CD14-positive monocyte (primary cell): ENCODE results near the gene PDE9A. TPM values are rescaled to one million over a fixed set of nuclear protein-coding genes. Genes with fewer than 3 reads are reported as not detected.

ENCODE experiments used
- DNase-seq, 3 donors: peaks; one replicate each; pipeline ENCODE4 v3.0.0-alpha.2; 2011 to 2022
- H2AFZ ChIP-seq: 2 replicates; pipeline ENCODE4 v1.6.0; 2012; ENCODE audit warnings: mild to moderate bottlenecking, low read depth, low read length, inconsistent platforms; ENCODE audit not compliant: insufficient read depth, poor library complexity, severe bottlenecking
- H3K27ac ChIP-seq, 2 donors: 1 replicate in 1 of 2; 2 replicates in 1 of 2; pipeline ENCODE4 v1.5.1; 2012 to 2013; ENCODE audit warnings: low read length in 2 of 2, control low read depth in 1 of 2, inconsistent platforms in 1 of 2, low read depth in 1 of 2, mild to moderate bottlenecking in 1 of 2
- H3K27me3 ChIP-seq, 2 donors: one replicate each; pipeline versions ENCODE4 v1.6.0 to v1.6.1; 2011 to 2013; ENCODE audit warnings: low read length in 2 of 2; ENCODE audit not compliant: control insufficient read depth in 2 of 2, insufficient read depth in 2 of 2
- H3K36me3 ChIP-seq, 2 donors: replicated peaks in 1 of 2; 1 replicate in 1 of 2; 2 replicates in 1 of 2; pipeline versions ENCODE4 v1.5.1 to v1.6.1; 2012 to 2013; ENCODE audit warnings: low read length in 2 of 2, control low read depth in 1 of 2, inconsistent platforms in 1 of 2, mild to moderate bottlenecking in 1 of 2; ENCODE audit not compliant: insufficient read depth in 2 of 2, control insufficient read depth in 1 of 2
- H3K4me1 ChIP-seq, 2 donors: 1 replicate in 1 of 2; 2 replicates in 1 of 2; pipeline versions ENCODE4 v1.5.1 to v1.6.1; 2012 to 2013; ENCODE audit warnings: low read length in 2 of 2, control low read depth in 1 of 2, inconsistent platforms in 1 of 2, mild to moderate bottlenecking in 1 of 2, moderate library complexity in 1 of 2; ENCODE audit not compliant: insufficient read depth in 2 of 2, control insufficient read depth in 1 of 2
- H3K4me2 ChIP-seq: replicated peaks from 2 replicates; pipeline ENCODE3; 2012; ENCODE audit warnings: low read length, moderate library complexity, mild to moderate bottlenecking; ENCODE audit not compliant: poor library complexity, severe bottlenecking; ENCODE audit errors: extremely low read depth
- H3K4me3 ChIP-seq, 3 experiments: fragments of 200-600 bp in 1 of 3; sonication (generic) in 1 of 3; replicated peaks in 1 of 3; 1 replicate in 2 of 3; 2 replicates in 1 of 3; pipeline ENCODE4 v1.5.1; 2011 to 2013; ENCODE audit warnings: low read length in 3 of 3, mild to moderate bottlenecking in 3 of 3, control low read depth in 2 of 3, low read depth in 2 of 3, inconsistent platforms in 1 of 3, moderate library complexity in 1 of 3
- H3K79me2 ChIP-seq: 2 replicates; pipeline ENCODE4 v1.6.0; 2012; ENCODE audit warnings: mild to moderate bottlenecking, control low read depth, inconsistent platforms, low read length, moderate library complexity; ENCODE audit not compliant: insufficient read depth
- H3K9ac ChIP-seq: 2 replicates; pipeline ENCODE4 v1.6.0; 2017; ENCODE audit warnings: low read length, mild to moderate bottlenecking; ENCODE audit not compliant: insufficient read depth, poor library complexity, severe bottlenecking
- H3K9me3 ChIP-seq, 2 donors: replicated peaks in 1 of 2; 1 replicate in 1 of 2; 2 replicates in 1 of 2; pipeline versions ENCODE4 v1.5.1 to v1.6.1; 2012 to 2013; ENCODE audit warnings: low read length in 2 of 2, control low read depth in 1 of 2; ENCODE audit not compliant: control insufficient read depth in 1 of 2, insufficient read depth in 1 of 2
- H4K20me1 ChIP-seq: 2 replicates; pipeline ENCODE4 v1.6.0; 2012; ENCODE audit warnings: mild to moderate bottlenecking, low read length, control low read depth, moderate library complexity; ENCODE audit not compliant: insufficient read depth
- H3K27ac Mint-ChIP-seq, 7 donors: one replicate each; pipeline ENCODE4 v1.8.0; 2020; ENCODE audit warnings: mild to moderate bottlenecking in 7 of 7, mixed read lengths in 7 of 7, moderate library complexity in 6 of 7, inconsistent platforms in 2 of 7
- H3K27me3 Mint-ChIP-seq, 3 donors: one replicate each; pipeline ENCODE4 v1.8.0; 2021 to 2022; ENCODE audit warnings: low read depth in 3 of 3, mild to moderate bottlenecking in 3 of 3, mixed read lengths in 3 of 3, moderate library complexity in 3 of 3, inconsistent platforms in 1 of 3
- H3K36me3 Mint-ChIP-seq, 2 donors: one replicate each; pipeline ENCODE4 v1.8.0; 2020; ENCODE audit warnings: mixed read lengths in 2 of 2, inconsistent platforms in 1 of 2, mild to moderate bottlenecking in 1 of 2
- H3K4me1 Mint-ChIP-seq: one replicate; pipeline ENCODE4 v1.8.0; 2020; ENCODE audit warnings: mild to moderate bottlenecking, mixed read lengths
- H3K4me3 Mint-ChIP-seq, 2 donors: one replicate each; pipeline ENCODE4 v1.8.0; 2020; ENCODE audit warnings: mild to moderate bottlenecking in 2 of 2, mixed read lengths in 2 of 2, moderate library complexity in 1 of 2
- H3K9me3 Mint-ChIP-seq, 7 donors: one replicate each; pipeline ENCODE4 v1.8.0; 2020 to 2022; ENCODE audit warnings: mixed read lengths in 7 of 7, mild to moderate bottlenecking in 6 of 7, moderate library complexity in 6 of 7, inconsistent platforms in 2 of 7
- WGBS: methylation state at CpG from one replicate; pipeline ENCODE4 v1.1.5; 2013; ENCODE audit warnings: missing lambda C conversion rate; ENCODE audit not compliant: insufficient coverage; 5-methylcytosine and 5-hydroxymethylcytosine counted together
- intact Hi-C, 2 donors: fragments of 100-400 bp; cut with micrococcal nuclease; formaldehyde crosslinking; loops; one replicate each; pipeline versions ENCODE4 v1.15.0 to v1.15.1; 2023
- polyA plus RNA-seq, 3 donors: library from polyadenylated mRNA; depleted of rRNA in 1 of 3; unstranded in 2 of 3; stranded (reverse) in 1 of 3; fragments of 300-500 nt in 2 of 3; fragments of >200 nt in 1 of 3; fragmentation: Illumina TruSeq in 2 of 3; gene quantifications; 1 replicate in 2 of 3; 2 replicates in 1 of 3; pipeline ENCODE4 v1.2.3, GENCODE V29; 2012 to 2021
- TF ChIP-seq, protein P1 (sequence below): fragments of 200-600 bp; IDR thresholded peaks from one replicate; pipeline ENCODE4 v1.8.0; 2022; ENCODE audit warnings: antibody characterized with exemption, mild to moderate bottlenecking

PDE9A gene
- polyA plus RNA-seq, 3 donors = 0.05 to 0.52 TPM; not detected in 1

DNA sequence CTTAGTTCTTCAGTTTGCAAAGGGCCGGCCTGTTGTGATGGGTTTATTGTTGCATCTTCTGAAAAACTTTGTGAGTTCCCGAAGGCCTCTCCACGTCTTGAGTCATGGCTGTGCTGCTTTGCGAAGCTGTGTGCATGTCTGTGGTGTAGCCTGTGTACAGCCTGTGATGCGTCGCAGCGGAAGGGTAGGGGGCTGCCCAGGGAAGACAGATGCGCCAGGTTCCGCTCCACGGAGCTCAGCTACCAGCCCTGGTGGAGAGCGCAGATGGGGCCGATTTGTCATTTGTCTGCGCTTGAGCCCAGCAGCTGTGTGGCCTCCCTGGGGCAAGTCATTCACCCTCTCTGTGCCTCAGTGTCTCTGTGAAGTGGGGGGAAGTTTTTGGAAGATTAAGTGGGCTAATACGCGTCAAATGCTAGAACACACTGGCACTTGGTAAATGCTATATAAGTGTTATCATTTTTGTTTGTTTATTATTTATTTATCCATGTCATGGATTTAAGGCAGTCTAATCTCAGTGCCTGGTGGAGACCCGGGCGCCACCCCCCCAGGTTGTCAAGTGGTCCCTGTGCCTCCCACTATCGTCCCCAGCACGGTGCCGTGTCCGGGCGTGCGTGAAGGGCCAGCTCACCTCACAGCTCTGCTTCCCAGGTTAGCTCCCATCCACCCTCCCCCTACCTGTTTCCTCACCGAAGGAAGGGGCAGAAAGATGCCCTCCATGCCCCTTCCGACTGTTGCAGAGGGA, 8.4 kb downstream of the PDE9A start:
- Histone ChIP-seq H4K20me1 (no peaks in the 10 kb centered on the region), H3K9ac (no peak overlapping the region), H3K9me3 (peaks cover 0 to 4% of the 10 kb centered on the region in 2 donors), H3K27ac (no peak overlapping the region), H3K4me2 (no peak overlapping the region), H3K36me3 (no peaks in the 10 kb centered on the region), H3K27me3 (no peaks in the 10 kb centered on the region), H2AFZ (no peak overlapping the region), H3K79me2 (no peaks in the 10 kb centered on the region), H3K4me3 (no peak overlapping the region), H3K4me1 (no peaks in the 10 kb centered on the region)
- intact Hi-C loops = no loop called here
- Mint-ChIP-seq H3K27me3 (peaks cover 3 to 12% (median 6%) of the 10 kb centered on the region in 3 donors), H3K9me3 (peaks cover 0 to 3% (median 0%) of the 10 kb centered on the region in 7 donors), H3K4me1 (no peaks in the 10 kb centered on the region), H3K36me3 (no peaks in the 10 kb centered on the region), H3K27ac (no peak overlapping the region), H3K4me3 (no peak overlapping the region)
- TF ChIP-seq, protein P1, sequence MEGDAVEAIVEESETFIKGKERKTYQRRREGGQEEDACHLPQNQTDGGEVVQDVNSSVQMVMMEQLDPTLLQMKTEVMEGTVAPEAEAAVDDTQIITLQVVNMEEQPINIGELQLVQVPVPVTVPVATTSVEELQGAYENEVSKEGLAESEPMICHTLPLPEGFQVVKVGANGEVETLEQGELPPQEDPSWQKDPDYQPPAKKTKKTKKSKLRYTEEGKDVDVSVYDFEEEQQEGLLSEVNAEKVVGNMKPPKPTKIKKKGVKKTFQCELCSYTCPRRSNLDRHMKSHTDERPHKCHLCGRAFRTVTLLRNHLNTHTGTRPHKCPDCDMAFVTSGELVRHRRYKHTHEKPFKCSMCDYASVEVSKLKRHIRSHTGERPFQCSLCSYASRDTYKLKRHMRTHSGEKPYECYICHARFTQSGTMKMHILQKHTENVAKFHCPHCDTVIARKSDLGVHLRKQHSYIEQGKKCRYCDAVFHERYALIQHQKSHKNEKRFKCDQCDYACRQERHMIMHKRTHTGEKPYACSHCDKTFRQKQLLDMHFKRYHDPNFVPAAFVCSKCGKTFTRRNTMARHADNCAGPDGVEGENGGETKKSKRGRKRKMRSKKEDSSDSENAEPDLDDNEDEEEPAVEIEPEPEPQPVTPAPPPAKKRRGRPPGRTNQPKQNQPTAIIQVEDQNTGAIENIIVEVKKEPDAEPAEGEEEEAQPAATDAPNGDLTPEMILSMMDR = no peak
- no peak for DNase-seq
- 91% methylated on average over 15 of the region's 25 CpGs for WGBS

DNA sequence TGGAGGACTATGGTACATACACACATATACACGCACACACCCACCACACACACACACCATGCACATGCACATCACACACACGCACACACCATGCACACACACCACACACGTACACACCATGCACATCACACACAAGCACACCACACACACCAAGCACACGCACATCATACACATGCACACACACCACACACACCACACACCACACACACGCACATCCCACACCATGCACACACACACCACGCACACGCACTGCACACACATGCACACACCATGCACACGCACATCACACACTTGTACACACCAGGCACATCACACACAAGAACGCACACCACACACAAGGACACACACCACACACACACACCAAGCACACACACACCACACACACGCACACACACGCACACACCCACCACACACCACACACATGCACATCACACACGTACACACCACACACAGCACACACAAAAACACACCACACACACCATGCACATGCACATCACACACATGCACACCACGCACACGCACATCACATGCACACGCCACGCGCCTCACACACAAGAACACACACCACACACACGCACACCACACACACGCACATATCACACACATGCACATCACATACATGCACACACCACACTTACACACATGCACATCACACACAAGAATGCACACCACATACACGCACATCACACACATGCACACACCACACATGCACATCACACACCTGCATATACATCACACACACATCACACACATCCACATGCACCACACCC, 9.2 kb downstream of the PDE9A start:
- TF ChIP-seq, protein P1 = no peak
- Histone ChIP-seq H3K9me3 (peaks cover 0 to 4% of the 10 kb centered on the region in 2 donors), H3K27me3 (no peaks in the 10 kb centered on the region), H2AFZ (no peak overlapping the region), H3K4me3 (no peak overlapping the region), H3K4me2 (no peak overlapping the region), H3K79me2 (no peaks in the 10 kb centered on the region), H3K4me1 (no peaks in the 10 kb centered on the region), H3K9ac (no peak overlapping the region), H3K27ac (no peak overlapping the region), H3K36me3 (no peaks in the 10 kb centered on the region), H4K20me1 (no peaks in the 10 kb centered on the region)
- Mint-ChIP-seq H3K4me3 (no peak overlapping the region), H3K4me1 (no peaks in the 10 kb centered on the region), H3K9me3 (peaks cover 0 to 3% (median 0%) of the 10 kb centered on the region in 7 donors), H3K36me3 (no peaks in the 10 kb centered on the region), H3K27me3 (peaks cover 2 to 7% (median 3%) of the 10 kb centered on the region in 3 donors), H3K27ac (no peak overlapping the region)
- intact Hi-C loops = no loop called here
- DNase-seq = no peak
- 99% methylated on average over 20 of the region's 20 CpGs for WGBS
